ENCODE data around the gene ZNF500. TPM values are rescaled to one million over a fixed set of nuclear protein-coding genes. Genes with fewer than 3 reads are reported as not detected.

ZNF500 gene
- total RNA-seq, 1 experiment from 2014 or later = 20.1 TPM

- no TSS peak for BruUV-seq (replicated peaks)
- H2AFZ ChIP-seq (ENCODE audit: low read depth, low read length, poor library complexity, severe bottlenecking) = no peak overlapping the region
- H3K27ac ChIP-seq (ENCODE audit: low read depth, low read length) = no peak overlapping the region
- no peaks in the 10 kb centered on the region for H3K9me3 ChIP-seq (ENCODE audit: control insufficient read depth in 1 of 2, insufficient read depth in 1 of 2, low read depth in 1 of 2, low read length in 2 of 2)
- intact Hi-C loops (cut with micrococcal nuclease) = loop anchor here (5.0 kb wide), 2 partner anchors 212 to 227 kb away; partner anchors contain the start of gene SEC14L5
- peaks cover 3 to 25% of the 10 kb centered on the region in 2 experiments; a peak in 3 of 4 replicates for H3K36me3 ChIP-seq (ENCODE audit: control insufficient read depth in 1 of 2, insufficient read depth in 2 of 2, low read length in 2 of 2)
- POLR2A ChIA-PET = no interaction called here
- RAD21 ChIA-PET (ENCODE audit: low non-redundant PET in 1 of 2, low total read pairs in 2 of 2, uncharacterized antibody in 2 of 2, unreplicated experiment in 2 of 2) = no interaction called here
- ATAC-seq (no peak), DNase-seq (ENCODE audit: low read depth, low spot score) (no peak)
- H3K9me2 ChIP-seq (ENCODE audit: insufficient read depth) = no peaks in the 10 kb centered on the region
- TF ChIP-seq POLR2A (IDR thresholded peaks at IDR 0.05; ENCODE audit: borderline replicate concordance, extremely low read depth, insufficient read depth, insufficient read length) (no peak), ELF1 (IDR thresholded peaks at IDR 0.05; ENCODE audit: borderline replicate concordance, low read depth) (no peak), EGR1 (IDR thresholded peaks at IDR 0.05; ENCODE audit: low read depth) (no peak), ZNF274 (IDR thresholded peaks at IDR 0.05; ENCODE audit: low read depth, low read length) (no peak), CTCF (IDR thresholded peaks at IDR 0.05 in 2 of 3, conservative IDR thresholded peaks at IDR 0.05 in 1 of 3; ENCODE audit: borderline replicate concordance in 1 of 3, insufficient read depth in 1 of 3, low read depth in 2 of 3, low read length in 2 of 3) (no peak)
- TF ChIP-seq, protein P1, sequence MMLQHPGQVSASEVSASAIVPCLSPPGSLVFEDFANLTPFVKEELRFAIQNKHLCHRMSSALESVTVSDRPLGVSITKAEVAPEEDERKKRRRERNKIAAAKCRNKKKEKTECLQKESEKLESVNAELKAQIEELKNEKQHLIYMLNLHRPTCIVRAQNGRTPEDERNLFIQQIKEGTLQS (IDR thresholded peaks at IDR 0.05) = no peak
- H3K27me3 ChIP-seq (ENCODE audit: insufficient read depth, low read length) = no peaks in the 10 kb centered on the region
- no peak overlapping the region for H3K9ac ChIP-seq (ENCODE audit: low read length)
- H4K20me1 ChIP-seq (ENCODE audit: insufficient read depth) = no peaks in the 10 kb centered on the region
- H3K79me2 ChIP-seq (ENCODE audit: insufficient read depth, low read length) = peaks cover 29% of the 10 kb centered on the region
- H3K4me1 ChIP-seq (ENCODE audit: control insufficient read depth in 1 of 2, insufficient read depth in 2 of 2, low read length in 2 of 2) = peaks cover 0 to 14% of the 10 kb centered on the region in 2 experiments; a peak in 2 of 4 replicates
- H3K4me3 ChIP-seq (replicated peaks in 1 of 2; ENCODE audit: low read depth in 1 of 2, low read length in 2 of 2) = no peak overlapping the region
- no peak overlapping the region for H3K4me2 ChIP-seq (ENCODE audit: low read length)
- CTCF ChIA-PET = no interaction called here
Observed at GRCh38 chr16:4729876-4730275, 37.1 kb downstream of the ZNF500 start.

- H3K4me3 ChIP-seq (replicated peaks in 1 of 2; ENCODE audit: low read depth in 1 of 2, low read length in 2 of 2) = no peak overlapping the region
- H3K9me3 ChIP-seq (ENCODE audit: control insufficient read depth in 1 of 2, insufficient read depth in 1 of 2, low read depth in 1 of 2, low read length in 2 of 2) = no peaks in the 10 kb centered on the region
- H3K4me1 ChIP-seq (ENCODE audit: control insufficient read depth in 1 of 2, insufficient read depth in 2 of 2, low read length in 2 of 2) = peaks cover 0 to 8% of the 10 kb centered on the region in 2 experiments; a peak in 2 of 4 replicates
- no peaks in the 10 kb centered on the region for H4K20me1 ChIP-seq (ENCODE audit: insufficient read depth)
- TF ChIP-seq EZH2 (IDR thresholded peaks at IDR 0.05) = no peak
- H3K79me2 ChIP-seq (ENCODE audit: insufficient read depth, low read length) = peaks cover 27% of the 10 kb centered on the region
- peaks cover 3 to 25% of the 10 kb centered on the region in 2 experiments; a peak in 3 of 4 replicates for H3K36me3 ChIP-seq (ENCODE audit: control insufficient read depth in 1 of 2, insufficient read depth in 2 of 2, low read length in 2 of 2)
- DNase-seq (ENCODE audit: low read depth, low spot score) (no peak), ATAC-seq (no peak)
- no peaks in the 10 kb centered on the region for H3K27me3 ChIP-seq (ENCODE audit: insufficient read depth, low read length)
- intact Hi-C loops (cut with micrococcal nuclease) = no loop called here
- RAD21 ChIA-PET (ENCODE audit: low non-redundant PET in 1 of 2, low total read pairs in 2 of 2, uncharacterized antibody in 2 of 2, unreplicated experiment in 2 of 2) = no interaction called here
- no peak overlapping the region for H3K4me2 ChIP-seq (ENCODE audit: low read length)
- BruUV-seq (replicated peaks) = no TSS peak
- CTCF ChIA-PET = no interaction called here
- no peaks in the 10 kb centered on the region for H3K9me2 ChIP-seq (ENCODE audit: insufficient read depth)
- POLR2A ChIA-PET = no interaction called here
- H3K27ac ChIP-seq (ENCODE audit: low read depth, low read length) = no peak overlapping the region
- no peak overlapping the region for H2AFZ ChIP-seq (ENCODE audit: low read depth, low read length, poor library complexity, severe bottlenecking)
- no peak overlapping the region for H3K9ac ChIP-seq (ENCODE audit: low read length)
Observed at GRCh38 chr16:4728676-4729075, 38.3 kb downstream of the ZNF500 start.
